Measurements from ENCODE around the gene ATF7.

DNA sequence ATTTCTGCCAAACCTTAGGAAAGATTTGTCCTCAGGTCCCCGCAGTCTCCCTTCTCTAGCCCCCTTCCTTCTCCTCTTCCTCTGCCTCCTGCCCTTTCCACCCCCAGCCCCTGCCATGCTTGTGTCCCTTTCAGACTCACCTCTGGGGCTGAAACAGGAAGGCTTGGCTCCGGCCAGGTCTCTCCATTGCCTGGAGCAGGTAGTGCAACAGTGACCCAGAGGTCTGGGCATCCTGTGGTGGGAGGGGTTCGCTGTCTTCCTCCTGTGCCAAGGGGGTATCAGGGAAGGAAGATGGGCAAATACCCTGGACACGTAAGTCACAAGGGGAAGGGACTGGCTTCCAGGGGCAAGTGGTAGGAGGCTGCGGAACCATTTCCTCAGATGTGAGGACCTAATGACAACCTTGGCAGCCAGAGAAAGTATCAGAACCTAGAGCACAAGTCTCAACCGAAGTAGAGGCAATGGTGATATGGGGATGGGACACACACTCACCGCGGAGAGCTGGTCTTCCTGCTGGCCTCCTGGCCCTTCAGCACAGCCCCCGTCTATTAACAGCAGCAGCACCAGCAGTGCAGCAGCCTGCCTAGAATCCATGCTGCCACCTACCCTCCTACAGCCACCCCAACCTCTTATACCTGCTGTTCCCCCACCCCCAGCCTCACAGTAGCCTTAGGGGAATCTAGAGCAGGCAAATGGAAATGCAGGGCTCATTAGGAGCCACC lies 119.1 kb downstream of the ATF7 start, which contains the start of gene NPFF:
- TF ChIP-seq TOX (CRISPR knock-in tag; IDR thresholded peaks at IDR 0.05; ENCODE audit: borderline replicate concordance): no peak
- TF ChIP-seq ARNTL (CRISPR knock-in tag; IDR thresholded peaks at IDR 0.05; ENCODE audit: borderline replicate concordance, low read depth): no peak
- no peak for TF ChIP-seq PATZ1 (CRISPR knock-in tag; IDR thresholded peaks at IDR 0.05; ENCODE audit: borderline replicate concordance)
- TF ChIP-seq ZC3H10 (CRISPR knock-in tag; IDR thresholded peaks at IDR 0.05): no peak
- no peak for TF ChIP-seq GLIS3 (CRISPR knock-in tag; IDR thresholded peaks at IDR 0.05)
- TF ChIP-seq ZFP3 (CRISPR knock-in tag; IDR thresholded peaks at IDR 0.05): no peak
- no peak for TF ChIP-seq ZNF8 (CRISPR knock-in tag; IDR thresholded peaks at IDR 0.05)
- TF ChIP-seq SNAI2 (CRISPR knock-in tag; IDR thresholded peaks at IDR 0.05): no peak
